NT2/D1 (cell line): ENCODE results near the gene CTPS2.

Experiments used
- SUZ12 ChIP-seq: IDR thresholded peaks from 2 replicates; pipeline ENCODE4 v1.6.1; 2011; ENCODE audit not compliant: insufficient read length, insufficient read depth; ENCODE audit errors: extremely low read depth
- YY1 ChIP-seq: IDR thresholded peaks from 2 replicates; pipeline ENCODE4 v1.6.1; 2011; ENCODE audit not compliant: insufficient read length, insufficient read depth
- ZNF274 ChIP-seq: IDR thresholded peaks from 2 replicates; pipeline ENCODE4 v1.6.1; 2011; ENCODE audit warnings: mild to moderate bottlenecking, low read depth, low read length

GRCh38 chrX:16586377-16587112 is 125.9 kb downstream of the CTPS2 start:
- no peak for TF ChIP-seq SUZ12
- no peak for TF ChIP-seq ZNF274
- no peak for TF ChIP-seq YY1
